GM12878 (cell line): ENCODE data around the gene CCDC187. TPM values are rescaled to one million over a fixed set of nuclear protein-coding genes. Genes with fewer than 3 reads are reported as not detected.

ENCODE experiments used
- ATAC-seq: fragments of 200-7000 bp; cut with Tn5 transposase; 3 replicates; pipeline ENCODE4 v1.9.1; 2020; ENCODE audit warnings: mild to moderate bottlenecking, moderate library complexity
- BruUV-seq: library from RNA; stranded (reverse); fragments of 400-500 nt; replicated peaks from 2 replicates; lab custom pipeline; 2021; lab: Mats Ljungman, UMichigan
- CTCF ChIA-PET: fragments of 300-600 bp; sonication (Branson Sonifier 250); formaldehyde crosslinking; extraction: SDS; loops from one replicate; lab custom pipeline; 2021; ENCODE audit warnings: inconsistent platforms; lab: Yijun Ruan, JAX
- POLR2A ChIA-PET: fragments of 350-600 bp; formaldehyde crosslinking; extraction: SDS; loops from one replicate; lab custom pipeline; 2021; ENCODE audit warnings: inconsistent platforms; lab: Charles Lee
- RAD21 ChIA-PET: fragments of 300-600 bp; sonication (Branson Sonifier 250); formaldehyde crosslinking; loops from one replicate; lab custom pipeline; 2023; ENCODE audit warnings: antibody characterized with exemption; ENCODE audit not compliant: unreplicated experiment; lab: Charles Lee
- SMC1A ChIA-PET: fragments of 300-600 bp; sonication (Branson Sonifier 250); formaldehyde crosslinking; loops from one replicate; lab custom pipeline; 2023; ENCODE audit not compliant: unreplicated experiment, uncharacterized antibody; lab: Charles Lee
- DNase-seq: peaks from one replicate; pipeline ENCODE4 v3.0.0-alpha.2; 2011; ENCODE audit warnings: low read depth, low spot score
- FAIRE-seq: peaks from 3 replicates; lab custom pipeline; 2011; peaks lifted over from hg19 to GRCh38; lab: Jason Lieb, UNC
- H2AFZ ChIP-seq: 2 replicates; pipeline ENCODE4 v1.6.0; 2011; ENCODE audit warnings: low read depth, low read length, control low read depth; ENCODE audit not compliant: control insufficient read depth
- H3K27ac ChIP-seq: 2 replicates; pipeline ENCODE4 v1.5.1; 2011; ENCODE audit warnings: control low read depth; ENCODE audit not compliant: control insufficient read depth, insufficient read depth
- H3K27me3 ChIP-seq, 2 experiments: replicated peaks in 1 of 2; 2 replicates each; pipeline versions ENCODE4 v1.6.0 to v1.6.1; 2011; ENCODE audit warnings: low read length in 1 of 2; ENCODE audit not compliant: control insufficient read depth in 2 of 2, insufficient read depth in 2 of 2
- H3K36me3 ChIP-seq, 2 experiments: 2 replicates each; pipeline ENCODE4 v1.5.1; 2011; ENCODE audit warnings: low read length in 1 of 2; ENCODE audit not compliant: control insufficient read depth in 2 of 2, insufficient read depth in 2 of 2
- H3K4me1 ChIP-seq: 2 replicates; pipeline ENCODE4 v1.6.1; 2011; ENCODE audit warnings: mild to moderate bottlenecking, low read length, moderate library complexity, mixed read lengths; ENCODE audit not compliant: control insufficient read depth, insufficient read depth
- H3K4me2 ChIP-seq: 2 replicates; pipeline ENCODE4 v1.6.0; 2011; ENCODE audit warnings: control low read depth; ENCODE audit not compliant: control insufficient read depth, insufficient read depth
- H3K4me3 ChIP-seq: fragments of 200-600 bp; sonication (generic); 2 replicates; pipeline ENCODE4 v1.5.1; 2016
- H3K79me2 ChIP-seq: 2 replicates; pipeline ENCODE4 v1.6.0; 2011; ENCODE audit warnings: low read length; ENCODE audit not compliant: control insufficient read depth, insufficient read depth
- H3K9ac ChIP-seq: 2 replicates; pipeline ENCODE4 v1.8.0; 2011; ENCODE audit warnings: low read length, control low read depth, mixed read lengths; ENCODE audit not compliant: control insufficient read depth, insufficient read depth
- H3K9me3 ChIP-seq: replicated peaks from 3 replicates; pipeline ENCODE4 v1.5.1; 2011; ENCODE audit warnings: mild to moderate bottlenecking, low read length; ENCODE audit not compliant: control insufficient read depth, insufficient read depth
- H4K20me1 ChIP-seq: 2 replicates; pipeline ENCODE4 v1.6.0; 2011; ENCODE audit not compliant: control insufficient read depth, insufficient read depth
- CEBPB ChIP-seq, 2 experiments: fragments of 150-350 bp in 1 of 2; IDR thresholded peaks; 2 replicates each; pipeline ENCODE4 v1.6.1; 2012 to 2014; ENCODE audit warnings: low read depth in 2 of 2, low read length in 2 of 2, borderline replicate concordance in 1 of 2, inconsistent platforms in 1 of 2
- FOXM1 ChIP-seq: IDR thresholded peaks from 2 replicates; pipeline ENCODE4 v1.6.1; 2012; ENCODE audit warnings: low read depth, mild to moderate bottlenecking, inconsistent platforms, low read length, moderate library complexity
- IRF4 ChIP-seq: IDR thresholded peaks from 2 replicates; pipeline ENCODE4 v1.6.1; 2011; ENCODE audit warnings: low read depth, low read length
- KAT2A ChIP-seq: conservative IDR thresholded peaks from 2 replicates; pipeline ENCODE4 v1.6.1; 2011; ENCODE audit warnings: low read depth, low read length; ENCODE audit not compliant: control insufficient read depth
- MEF2A ChIP-seq: IDR thresholded peaks from 2 replicates; pipeline ENCODE4 v1.6.1; 2011; ENCODE audit warnings: low read depth, mild to moderate bottlenecking, low read length, moderate library complexity; ENCODE audit not compliant: insufficient read depth
- NFXL1 ChIP-seq: fragments of 450-650 bp; IDR thresholded peaks from 2 replicates; pipeline ENCODE4 v1.6.1; 2017; ENCODE audit warnings: antibody characterized with exemption, mild to moderate bottlenecking, borderline replicate concordance
- SMARCA5 ChIP-seq: fragments of 450-650 bp; IDR thresholded peaks from 2 replicates; pipeline ENCODE4 v1.6.1; 2017; ENCODE audit warnings: mild to moderate bottlenecking
- SPI1 ChIP-seq: IDR thresholded peaks from 2 replicates; pipeline ENCODE4 v1.6.1; 2011; ENCODE audit warnings: low read depth, mild to moderate bottlenecking, low read length, moderate library complexity, borderline replicate concordance; ENCODE audit not compliant: insufficient read depth
- TCF12 ChIP-seq: IDR thresholded peaks from 2 replicates; pipeline ENCODE4 v1.6.1; 2011; ENCODE audit warnings: low read depth, mild to moderate bottlenecking, low read length
- WGBS: methylation state at CpG from one replicate; pipeline ENCODE4 v1.1.6; 2016; ENCODE audit warnings: low lambda C conversion rate; ENCODE audit not compliant: insufficient replicate concordance, insufficient coverage; ENCODE audit errors: missing lambda C conversion rate; 5-methylcytosine and 5-hydroxymethylcytosine counted together
- in situ Hi-C: fragments of 300-500 bp; cut with MboI; formaldehyde crosslinking; loops from 9 replicates; pipeline ENCODE4 v1.14.3; 2018; ENCODE audit warnings: mixed read lengths
- intact Hi-C: fragments of 100-400 bp; cut with micrococcal nuclease; formaldehyde crosslinking; loops from one replicate; pipeline ENCODE4 v1.14.2; 2022; ENCODE audit not compliant: unreplicated experiment
- polyA plus RNA-seq, 11 experiments: library from polyadenylated mRNA; depleted of rRNA in 4 of 11; unstranded in 6 of 11; stranded (reverse) in 5 of 11; fragments of >200 nt; fragmentation: Nextera tagmentation in 4 of 11; fragmentation: Illumina TruSeq in 1 of 11; extraction: Ambion mirVana in 4 of 11; extraction: Trizol in 1 of 11; gene quantifications; 1 replicate in 1 of 11; 2 replicates in 10 of 11; pipeline versions ENCODE4 v1.2.1 to v1.2.3, GENCODE V29; 2011 to 2016; ENCODE audit warnings: inconsistent platforms in 2 of 11, missing spikeins in 2 of 11, low read depth in 1 of 11
- total RNA-seq, 4 experiments: library from RNA; depleted of rRNA in 3 of 4; stranded (reverse); fragments of >200 nt in 3 of 4; fragmentation: Illumina TruSeq in 1 of 4; extraction: Trizol in 1 of 4; gene quantifications; 2 replicates each; pipeline versions ENCODE4 v1.2.1 to v1.2.3, GENCODE V29; 2013 to 2021
- TF ChIP-seq, protein P1 (sequence below): fragments of 150-350 bp; IDR thresholded peaks from 2 replicates; pipeline ENCODE4 v1.6.1; 2016; ENCODE audit warnings: low read depth, low read length
- TF ChIP-seq, protein P2 (sequence below): fragments of 450-650 bp; formaldehyde crosslinking; IDR thresholded peaks from 2 replicates; pipeline ENCODE4 v1.4.0; 2020; ENCODE audit warnings: mild to moderate bottlenecking, moderate library complexity
- TF ChIP-seq, protein P3 (sequence below): fragments of 450-650 bp; IDR thresholded peaks from 2 replicates; pipeline ENCODE4 v1.6.1; 2018; ENCODE audit warnings: mild to moderate bottlenecking, low read depth, moderate library complexity; ENCODE audit not compliant: partially characterized antibody

The CCDC187 gene
- total and polyA plus RNA-seq, 10 of the 15 experiments (the other 5 are each of a cell fraction or from before 2014, with no cell fraction given) = 0.04 to 0.23 (median 0.04) TPM; not detected in 7

GRCh38 chr9:136289651-136290507 is 14.0 kb downstream of the CCDC187 start:
- WGBS = 57% methylated on average over 28 of the region's 30 CpGs
- CTCF ChIA-PET = interaction anchor here (0.8 kb wide), 1 partner anchor 121 kb away, joined by 3 read pairs; no protein-coding TSS in a partner anchor
- H3K4me2 ChIP-seq = no peak overlapping the region
- RAD21 ChIA-PET = no interaction called here
- in situ Hi-C loops = no loop called here
- no peaks in the 10 kb centered on the region for H3K4me1 ChIP-seq
- no peak overlapping the region for H2AFZ ChIP-seq
- H3K9ac ChIP-seq = no peak overlapping the region
- SMC1A ChIA-PET = no interaction called here
- no peak for FAIRE-seq
- DNase-seq = no peak
- no peak overlapping the region for H3K27ac ChIP-seq
- intact Hi-C loops = loop anchor here (10.0 kb wide), 1 partner anchor 325 kb away; the partner anchor contains the start of gene UBAC1
- H3K36me3 ChIP-seq = no peaks in the 10 kb centered on the region
- POLR2A ChIA-PET = no interaction called here
- H3K9me3 ChIP-seq = no peaks in the 10 kb centered on the region; the same call in 2 of the 3 replicates
- H3K79me2 ChIP-seq = no peaks in the 10 kb centered on the region
- H4K20me1 ChIP-seq = no peaks in the 10 kb centered on the region
- TF ChIP-seq, protein P1, sequence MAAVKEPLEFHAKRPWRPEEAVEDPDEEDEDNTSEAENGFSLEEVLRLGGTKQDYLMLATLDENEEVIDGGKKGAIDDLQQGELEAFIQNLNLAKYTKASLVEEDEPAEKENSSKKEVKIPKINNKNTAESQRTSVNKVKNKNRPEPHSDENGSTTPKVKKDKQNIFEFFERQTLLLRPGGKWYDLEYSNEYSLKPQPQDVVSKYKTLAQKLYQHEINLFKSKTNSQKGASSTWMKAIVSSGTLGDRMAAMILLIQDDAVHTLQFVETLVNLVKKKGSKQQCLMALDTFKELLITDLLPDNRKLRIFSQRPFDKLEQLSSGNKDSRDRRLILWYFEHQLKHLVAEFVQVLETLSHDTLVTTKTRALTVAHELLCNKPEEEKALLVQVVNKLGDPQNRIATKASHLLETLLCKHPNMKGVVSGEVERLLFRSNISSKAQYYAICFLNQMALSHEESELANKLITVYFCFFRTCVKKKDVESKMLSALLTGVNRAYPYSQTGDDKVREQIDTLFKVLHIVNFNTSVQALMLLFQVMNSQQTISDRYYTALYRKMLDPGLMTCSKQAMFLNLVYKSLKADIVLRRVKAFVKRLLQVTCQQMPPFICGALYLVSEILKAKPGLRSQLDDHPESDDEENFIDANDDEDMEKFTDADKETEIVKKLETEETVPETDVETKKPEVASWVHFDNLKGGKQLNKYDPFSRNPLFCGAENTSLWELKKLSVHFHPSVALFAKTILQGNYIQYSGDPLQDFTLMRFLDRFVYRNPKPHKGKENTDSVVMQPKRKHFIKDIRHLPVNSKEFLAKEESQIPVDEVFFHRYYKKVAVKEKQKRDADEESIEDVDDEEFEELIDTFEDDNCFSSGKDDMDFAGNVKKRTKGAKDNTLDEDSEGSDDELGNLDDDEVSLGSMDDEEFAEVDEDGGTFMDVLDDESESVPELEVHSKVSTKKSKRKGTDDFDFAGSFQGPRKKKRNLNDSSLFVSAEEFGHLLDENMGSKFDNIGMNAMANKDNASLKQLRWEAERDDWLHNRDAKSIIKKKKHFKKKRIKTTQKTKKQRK = no peak
- TF ChIP-seq, protein P2, sequence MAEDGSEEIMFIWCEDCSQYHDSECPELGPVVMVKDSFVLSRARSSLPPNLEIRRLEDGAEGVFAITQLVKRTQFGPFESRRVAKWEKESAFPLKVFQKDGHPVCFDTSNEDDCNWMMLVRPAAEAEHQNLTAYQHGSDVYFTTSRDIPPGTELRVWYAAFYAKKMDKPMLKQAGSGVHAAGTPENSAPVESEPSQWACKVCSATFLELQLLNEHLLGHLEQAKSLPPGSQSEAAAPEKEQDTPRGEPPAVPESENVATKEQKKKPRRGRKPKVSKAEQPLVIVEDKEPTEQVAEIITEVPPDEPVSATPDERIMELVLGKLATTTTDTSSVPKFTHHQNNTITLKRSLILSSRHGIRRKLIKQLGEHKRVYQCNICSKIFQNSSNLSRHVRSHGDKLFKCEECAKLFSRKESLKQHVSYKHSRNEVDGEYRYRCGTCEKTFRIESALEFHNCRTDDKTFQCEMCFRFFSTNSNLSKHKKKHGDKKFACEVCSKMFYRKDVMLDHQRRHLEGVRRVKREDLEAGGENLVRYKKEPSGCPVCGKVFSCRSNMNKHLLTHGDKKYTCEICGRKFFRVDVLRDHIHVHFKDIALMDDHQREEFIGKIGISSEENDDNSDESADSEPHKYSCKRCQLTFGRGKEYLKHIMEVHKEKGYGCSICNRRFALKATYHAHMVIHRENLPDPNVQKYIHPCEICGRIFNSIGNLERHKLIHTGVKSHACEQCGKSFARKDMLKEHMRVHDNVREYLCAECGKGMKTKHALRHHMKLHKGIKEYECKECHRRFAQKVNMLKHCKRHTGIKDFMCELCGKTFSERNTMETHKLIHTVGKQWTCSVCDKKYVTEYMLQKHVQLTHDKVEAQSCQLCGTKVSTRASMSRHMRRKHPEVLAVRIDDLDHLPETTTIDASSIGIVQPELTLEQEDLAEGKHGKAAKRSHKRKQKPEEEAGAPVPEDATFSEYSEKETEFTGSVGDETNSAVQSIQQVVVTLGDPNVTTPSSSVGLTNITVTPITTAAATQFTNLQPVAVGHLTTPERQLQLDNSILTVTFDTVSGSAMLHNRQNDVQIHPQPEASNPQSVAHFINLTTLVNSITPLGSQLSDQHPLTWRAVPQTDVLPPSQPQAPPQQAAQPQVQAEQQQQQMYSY (CRISPR knock-in tag) = no peak
- TF ChIP-seq TCF12 (no peak), MEF2A (no peak), CEBPB (IDR thresholded peaks at IDR 0.05; ENCODE audit: borderline replicate concordance in 1 of 2, low read depth in 2 of 2, low read length in 2 of 2) (no peak), SPI1 (no peak), IRF4 (no peak), KAT2A (no peak), NFXL1 (no peak), SMARCA5 (no peak), FOXM1 (no peak)
- TF ChIP-seq, protein P3, sequence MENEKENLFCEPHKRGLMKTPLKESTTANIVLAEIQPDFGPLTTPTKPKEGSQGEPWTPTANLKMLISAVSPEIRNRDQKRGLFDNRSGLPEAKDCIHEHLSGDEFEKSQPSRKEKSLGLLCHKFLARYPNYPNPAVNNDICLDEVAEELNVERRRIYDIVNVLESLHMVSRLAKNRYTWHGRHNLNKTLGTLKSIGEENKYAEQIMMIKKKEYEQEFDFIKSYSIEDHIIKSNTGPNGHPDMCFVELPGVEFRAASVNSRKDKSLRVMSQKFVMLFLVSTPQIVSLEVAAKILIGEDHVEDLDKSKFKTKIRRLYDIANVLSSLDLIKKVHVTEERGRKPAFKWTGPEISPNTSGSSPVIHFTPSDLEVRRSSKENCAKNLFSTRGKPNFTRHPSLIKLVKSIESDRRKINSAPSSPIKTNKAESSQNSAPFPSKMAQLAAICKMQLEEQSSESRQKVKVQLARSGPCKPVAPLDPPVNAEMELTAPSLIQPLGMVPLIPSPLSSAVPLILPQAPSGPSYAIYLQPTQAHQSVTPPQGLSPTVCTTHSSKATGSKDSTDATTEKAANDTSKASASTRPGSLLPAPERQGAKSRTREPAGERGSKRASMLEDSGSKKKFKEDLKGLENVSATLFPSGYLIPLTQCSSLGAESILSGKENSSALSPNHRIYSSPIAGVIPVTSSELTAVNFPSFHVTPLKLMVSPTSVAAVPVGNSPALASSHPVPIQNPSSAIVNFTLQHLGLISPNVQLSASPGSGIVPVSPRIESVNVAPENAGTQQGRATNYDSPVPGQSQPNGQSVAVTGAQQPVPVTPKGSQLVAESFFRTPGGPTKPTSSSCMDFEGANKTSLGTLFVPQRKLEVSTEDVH = no peak
- no peaks in the 10 kb centered on the region for H3K27me3 ChIP-seq
- BruUV-seq = no TSS peak
- no peak overlapping the region for H3K4me3 ChIP-seq
- peak; percentile 72 for ATAC-seq
